ENCODE results near the gene TAOK3. TPM values are rescaled to one million over a fixed set of nuclear protein-coding genes. Genes with fewer than 3 reads are reported as not detected.

Gene TAOK3
- total and polyA plus RNA-seq, 9 of the 15 experiments (the other 6 are each of a cell fraction or from before 2014, with no cell fraction given) = 24.3 to 83.5 (median 47.1) TPM

- Histone ChIP-seq H3K4me2 (ENCODE audit: insufficient read depth, low read length) (peak within 1 kb of the TSS; percentile 61), H3K4me3 (peak within 1 kb of the TSS; percentile 42), H3K9me3 (replicated peaks; ENCODE audit: control insufficient read depth, insufficient read depth, low read depth, low read length) (no peaks in the 10 kb centered on the region), H3K27me3 (ENCODE audit: control insufficient read depth in 2 of 2, insufficient read depth in 2 of 2, low read length in 2 of 2) (peaks cover 23 to 33% of the 10 kb centered on the region in 2 experiments; a peak in 4 of 5 replicates), H3K9ac (ENCODE audit: insufficient read depth in 1 of 2, low read depth in 2 of 2, low read length in 2 of 2) (peak within 1 kb of the TSS in 1 of 2 experiments; percentile 84; a peak in 2 of 4 replicates), H2AFZ (ENCODE audit: low read depth, low read length) (peak within 1 kb of the TSS; percentile 81), H3K36me3 (ENCODE audit: control insufficient read depth, insufficient read depth, low read length) (no peaks in the 10 kb centered on the region), H3K79me2 (ENCODE audit: control insufficient read depth, insufficient read depth, low read length) (no peaks in the 10 kb centered on the region), H3K9me1 (ENCODE audit: control insufficient read depth, insufficient read depth, low read length) (no peaks in the 10 kb centered on the region), H3K4me1 (replicated peaks in 1 of 2; ENCODE audit: control insufficient read depth in 2 of 2, insufficient read depth in 2 of 2, low read length in 2 of 2) (peaks cover 0 to 15% of the 10 kb centered on the region in 2 experiments; a peak in 3 of 5 replicates), H4K20me1 (replicated peaks; ENCODE audit: control insufficient read depth, insufficient read depth, low read length) (no peaks in the 10 kb centered on the region), H3K27ac (ENCODE audit: extremely low read depth, low read depth, low read length) (no peak within 1 kb of the TSS)
- DNase-seq (ENCODE audit: extremely low read depth in 1 of 4, low spot score in 3 of 4) (peak; percentile 40 to 78 (median 60)), ATAC-seq (peak; percentile 82), FAIRE-seq (no peak)
- 2% methylated on average over 44 of the region's 75 CpGs for WGBS (ENCODE audit: insufficient coverage, low coverage, missing lambda C conversion rate)
- CTCF ChIA-PET (ENCODE audit: low intra/inter-chr PET ratio) = no interaction called here
- POLR2A ChIA-PET = interaction anchor here (0.6 to 1.2 kb wide), 3 partner anchors 13 to 272 kb away, joined by 3 to 4 read pairs (median 3); partner anchors contain the start of genes SUDS3 and WSB2
- BruUV-seq (replicated peaks) = no TSS peak
- intact Hi-C loops (cut with micrococcal nuclease) (loop anchor here (5.0 kb wide), 1 partner anchor 41 kb away; the partner anchor contains the start of gene WSB2), in situ Hi-C loops (cut with MboI) (no loop called here)
- TF ChIP-seq TFAP4 (CRISPR knock-in tag; IDR thresholded peaks at IDR 0.05; ENCODE audit: borderline replicate concordance) (peak; percentile 51; the same call in 1 of the 2 replicates), CHD1 (IDR thresholded peaks at IDR 0.05; ENCODE audit: low read length) (peak; percentile 68), RBBP5 (IDR thresholded peaks at IDR 0.05; ENCODE audit: borderline replicate concordance, insufficient read depth, low read length, poor library complexity, severe bottlenecking) (peak; percentile 42), PHF8 (IDR thresholded peaks at IDR 0.05; ENCODE audit: borderline replicate concordance, low read length) (peak; percentile 71; the same call in 1 of the 2 replicates), KDM5B (IDR thresholded peaks at IDR 0.05; ENCODE audit: insufficient replicate concordance, low read depth, low read length) (peak; percentile 68), EZH2 (IDR thresholded peaks at IDR 0.05; ENCODE audit: borderline replicate concordance, low read depth, low read length) (no peak), REST (IDR thresholded peaks at IDR 0.05; ENCODE audit: borderline replicate concordance) (no peak; the same call in 1 of the 2 replicates), REST (CRISPR knock-in tag; IDR thresholded peaks at IDR 0.05; ENCODE audit: low read depth) (0 out of 2 replicates have a peak, but pooled peaks have one; percentile 27), HMGN3 (IDR thresholded peaks at IDR 0.05; ENCODE audit: borderline replicate concordance, extremely low read depth, insufficient read length, low read depth, low read length) (peak; percentile 26)
Measured at GRCh38 chr12:118103601-118104382, 268.9 kb downstream of the TAOK3 start, which contains the start of gene VSIG10. Gene VSIG10 (minus strand): TSS chr12:118104011. CDS start chr12:118103671, 340 bp downstream.

Data from K562 (cell line).